HG03280 (cell line): ENCODE results near the gene EFNA2.
"Not testable (repeated sequence)": the region's sequence is repeated elsewhere in the genome, so short reads cannot be mapped to it uniquely, and the experiment has no call there.

ENCODE experiments used
- ATAC-seq: cut with Tn5 transposase; IDR thresholded peaks from one replicate; pipeline ENCODE4 v1.9.1; 2021; ENCODE audit warnings: mild to moderate bottlenecking, moderate library complexity; ENCODE audit not compliant: unreplicated experiment

The EFNA2 gene

DNA sequence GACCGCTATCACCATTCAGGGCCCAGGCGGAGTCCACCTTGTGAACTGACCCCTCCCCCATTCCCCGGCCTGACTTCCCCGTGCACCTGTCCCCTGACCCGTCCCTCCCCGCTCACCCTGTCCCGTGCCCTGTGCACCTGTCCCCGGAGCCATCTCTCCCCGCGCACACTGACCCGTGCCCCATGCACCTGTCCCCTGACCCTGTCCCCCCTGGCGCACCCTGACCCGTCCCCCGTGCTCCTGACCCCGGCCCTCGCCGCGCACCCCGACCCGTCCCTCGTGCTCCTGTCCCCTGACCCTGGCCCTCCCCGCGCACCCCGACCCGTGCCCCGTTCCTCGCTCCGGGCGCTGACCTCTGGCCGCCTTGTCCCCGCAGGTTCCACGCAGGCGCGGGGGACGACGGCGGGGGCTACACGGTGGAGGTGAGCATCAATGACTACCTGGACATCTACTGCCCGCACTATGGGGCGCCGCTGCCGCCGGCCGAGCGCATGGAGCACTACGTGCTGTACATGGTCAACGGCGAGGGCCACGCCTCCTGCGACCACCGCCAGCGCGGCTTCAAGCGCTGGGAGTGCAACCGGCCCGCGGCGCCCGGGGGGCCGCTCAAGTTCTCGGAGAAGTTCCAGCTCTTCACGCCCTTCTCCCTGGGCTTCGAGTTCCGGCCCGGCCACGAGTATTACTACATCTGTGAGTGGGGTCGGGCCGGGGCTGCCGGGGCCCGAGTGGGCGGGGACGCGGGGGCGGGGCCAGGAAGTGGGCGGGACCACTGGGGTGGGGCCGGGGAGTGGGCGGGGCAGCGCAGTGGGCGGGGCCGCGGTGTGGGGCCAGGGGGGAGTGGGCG lies 9.7 kb downstream of the EFNA2 start:
- ATAC-seq, result no peak

DNA sequence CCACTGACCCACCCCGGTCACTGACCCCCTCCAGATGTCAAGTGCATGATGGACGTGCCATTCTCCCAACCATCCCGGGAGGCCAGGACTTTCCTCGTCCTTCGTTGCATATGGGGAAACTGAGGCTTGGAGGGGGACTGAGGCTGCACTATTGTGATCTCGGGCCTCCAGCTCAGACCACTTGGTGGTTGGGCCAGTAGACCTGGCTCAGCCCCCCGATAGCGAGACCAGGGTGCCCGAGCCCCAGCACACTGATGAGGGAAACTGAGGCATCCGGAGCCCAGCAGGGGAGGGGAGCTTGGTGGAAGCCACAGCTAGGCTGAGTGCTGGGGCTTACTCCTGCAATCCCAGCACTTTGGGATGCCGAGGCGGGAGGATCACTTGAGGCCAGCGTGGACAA lies 10.4 kb downstream of the EFNA2 start:
- no peak for ATAC-seq

DNA sequence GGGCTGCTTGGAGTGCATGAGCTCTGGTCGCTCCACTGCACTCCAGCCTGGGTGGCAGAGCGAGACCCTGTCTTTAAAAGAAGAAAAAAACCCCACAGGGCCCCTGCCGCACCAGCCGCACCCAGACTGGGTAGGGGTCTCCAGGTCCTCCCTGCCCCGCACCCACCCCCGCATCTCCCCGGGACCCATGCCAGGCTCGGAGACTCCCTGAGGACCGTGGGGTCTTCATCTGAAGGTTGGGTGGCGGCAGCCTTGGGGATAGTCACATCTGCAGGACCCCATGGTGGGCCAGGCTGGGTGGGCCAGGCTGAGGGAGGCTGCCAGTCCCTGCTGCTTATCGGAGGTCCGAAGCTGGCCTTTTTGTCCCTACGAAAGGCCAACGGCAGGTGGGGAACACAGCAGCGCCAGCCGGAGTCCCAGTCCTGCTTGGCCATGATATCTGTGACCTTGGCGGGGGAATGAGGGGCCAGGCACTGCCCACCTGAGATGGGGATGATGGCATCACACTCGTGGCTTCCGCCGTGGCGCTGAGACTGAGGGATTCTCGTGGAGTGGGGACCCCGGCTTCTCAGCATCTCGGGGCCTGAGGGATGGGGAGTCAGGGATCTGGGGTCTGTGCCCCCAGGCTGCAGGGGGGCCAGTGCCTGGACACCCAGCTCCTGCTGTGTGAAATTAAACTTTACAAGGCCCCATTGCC lies 11.1 kb downstream of the EFNA2 start:
- ATAC-seq, result no peak

DNA sequence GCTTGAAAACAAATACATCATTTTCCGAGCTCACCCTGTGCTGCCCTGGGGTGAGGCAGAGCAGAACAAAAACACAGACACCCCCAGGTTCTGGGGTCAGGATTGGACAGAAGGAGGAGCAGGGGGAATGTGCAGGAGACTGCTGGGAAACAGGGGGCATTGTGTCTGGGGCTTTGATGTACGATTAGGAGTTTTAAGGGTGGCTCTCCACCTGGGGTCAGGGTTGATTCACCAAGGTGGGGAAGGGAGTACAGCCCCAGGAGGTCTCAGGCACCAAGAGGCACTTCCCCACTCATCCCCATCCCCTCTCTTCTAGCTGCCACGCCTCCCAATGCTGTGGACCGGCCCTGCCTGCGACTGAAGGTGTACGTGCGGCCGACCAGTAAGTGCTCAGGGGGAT lies 12.6 kb downstream of the EFNA2 start:
- ATAC-seq, result no peak

DNA sequence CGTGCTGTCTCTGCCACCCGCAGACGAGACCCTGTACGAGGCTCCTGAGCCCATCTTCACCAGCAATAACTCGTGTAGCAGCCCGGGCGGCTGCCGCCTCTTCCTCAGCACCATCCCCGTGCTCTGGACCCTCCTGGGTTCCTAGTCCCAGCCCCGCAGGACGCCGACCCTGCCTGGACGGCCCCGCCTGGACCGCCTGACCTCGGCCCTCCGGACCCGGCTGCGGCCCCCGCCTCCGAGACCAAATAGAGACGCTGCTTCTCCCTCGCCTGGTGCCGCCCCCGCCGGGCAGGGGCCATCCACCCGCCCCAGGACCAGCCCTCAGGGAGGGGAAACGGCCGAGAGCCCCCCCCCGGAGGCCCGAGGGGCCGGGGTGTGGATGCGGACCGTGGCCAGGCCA lies 14.1 kb downstream of the EFNA2 start:
- no peak for ATAC-seq

DNA sequence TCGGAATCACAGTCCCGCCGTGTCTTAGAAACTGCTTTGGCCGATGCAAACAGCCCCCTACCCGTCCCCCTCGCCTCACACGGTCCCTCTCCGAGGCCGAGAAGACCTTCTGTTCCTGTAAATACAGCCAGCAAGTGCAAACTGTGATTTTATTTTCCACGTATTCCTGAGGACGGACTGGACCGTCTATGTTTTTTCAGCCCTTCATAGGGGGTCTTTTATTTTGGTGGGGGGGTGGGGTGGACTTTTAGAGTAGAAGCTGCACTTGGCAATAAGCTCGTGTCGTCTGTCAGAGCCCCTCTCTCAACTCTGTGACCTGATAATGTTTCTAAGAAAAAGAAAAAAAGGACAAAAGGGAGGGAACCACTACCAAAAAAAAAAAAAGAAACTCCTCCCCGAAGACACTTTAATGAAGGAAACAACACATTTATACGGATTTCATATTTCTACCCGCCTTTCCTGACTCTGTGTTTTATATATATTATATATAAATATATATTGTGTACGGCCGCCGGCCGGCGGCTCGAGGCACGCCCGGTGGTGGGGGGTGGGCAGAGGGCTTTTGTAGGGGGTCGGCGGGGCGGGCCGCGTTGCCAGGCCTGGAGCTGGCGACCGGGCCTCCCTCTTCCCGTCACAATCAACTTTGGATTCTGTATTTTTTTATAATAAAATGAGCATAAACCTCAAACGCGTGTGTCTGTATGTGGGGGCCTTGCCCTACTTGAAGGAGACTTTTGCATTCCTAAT lies 15.2 kb downstream of the EFNA2 start:
- ATAC-seq, result no peak

DNA sequence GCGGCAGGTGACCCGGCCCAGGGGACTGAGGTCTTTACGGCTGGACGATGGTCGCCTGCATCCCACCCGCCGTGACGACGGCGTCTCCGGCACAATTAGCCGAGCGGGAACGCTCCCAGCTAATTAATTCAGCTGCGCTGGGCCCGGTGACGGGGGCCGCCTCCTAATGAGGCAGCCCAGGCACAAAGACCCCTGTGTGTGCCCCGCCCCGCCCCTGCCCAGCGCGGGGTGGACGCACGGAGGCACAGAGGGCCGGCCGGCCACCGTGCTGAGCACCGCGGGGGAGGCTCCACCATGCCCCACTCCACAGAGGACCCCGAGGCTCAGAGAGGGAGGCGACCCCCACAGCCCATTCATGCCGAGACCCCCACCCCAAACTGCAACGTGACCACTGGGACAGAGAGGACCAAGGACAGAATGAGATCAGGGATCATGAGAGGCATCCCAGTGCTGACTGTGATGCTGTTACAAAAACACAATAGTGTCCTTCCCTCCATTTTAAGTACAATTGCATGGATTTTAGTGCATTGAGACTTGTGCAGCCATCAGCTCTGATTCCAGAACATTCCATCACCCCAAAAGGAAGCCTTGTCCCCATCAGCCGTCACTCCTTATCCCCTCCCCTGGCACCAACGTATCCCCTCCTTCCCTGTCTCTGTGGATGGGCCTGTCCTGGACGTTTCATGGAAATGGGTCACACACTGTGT lies 17.0 kb downstream of the EFNA2 start:
- ATAC-seq, result no peak

DNA sequence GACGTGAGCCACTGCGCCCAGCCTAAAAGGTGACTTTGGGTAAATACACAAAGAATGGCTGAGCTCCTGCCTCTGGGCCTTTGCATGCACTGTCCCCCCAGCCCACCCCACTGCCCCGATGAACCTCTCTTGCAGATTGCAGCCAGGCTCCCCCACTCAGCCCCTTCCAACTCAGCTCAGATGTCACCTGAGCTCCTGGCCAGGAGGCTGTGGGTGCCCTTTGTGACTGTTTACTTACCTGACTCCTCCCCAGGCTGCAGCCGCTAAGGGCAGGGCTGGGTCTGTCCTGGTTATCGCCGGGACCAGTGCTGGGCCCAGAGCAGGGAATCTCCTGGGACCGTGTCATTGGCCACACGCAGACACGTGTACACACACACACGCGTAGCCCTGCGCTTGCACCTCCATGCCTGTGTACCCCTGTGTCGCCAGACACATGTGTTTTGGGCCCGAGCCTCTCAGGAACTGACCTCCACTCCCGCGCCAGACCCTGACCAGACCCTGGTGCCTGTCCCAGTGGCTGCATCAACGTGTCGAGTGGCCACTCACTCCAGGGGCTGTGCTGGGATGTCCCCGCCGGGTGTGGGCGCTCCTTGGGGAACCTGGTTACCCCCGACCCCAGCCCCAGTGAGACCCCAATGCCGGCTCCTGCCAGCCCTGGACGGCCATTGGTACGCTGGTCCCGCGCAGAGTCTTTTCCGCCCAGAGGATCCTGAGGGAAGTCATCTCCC lies 18.7 kb downstream of the EFNA2 start:
- ATAC-seq, result no peak

DNA sequence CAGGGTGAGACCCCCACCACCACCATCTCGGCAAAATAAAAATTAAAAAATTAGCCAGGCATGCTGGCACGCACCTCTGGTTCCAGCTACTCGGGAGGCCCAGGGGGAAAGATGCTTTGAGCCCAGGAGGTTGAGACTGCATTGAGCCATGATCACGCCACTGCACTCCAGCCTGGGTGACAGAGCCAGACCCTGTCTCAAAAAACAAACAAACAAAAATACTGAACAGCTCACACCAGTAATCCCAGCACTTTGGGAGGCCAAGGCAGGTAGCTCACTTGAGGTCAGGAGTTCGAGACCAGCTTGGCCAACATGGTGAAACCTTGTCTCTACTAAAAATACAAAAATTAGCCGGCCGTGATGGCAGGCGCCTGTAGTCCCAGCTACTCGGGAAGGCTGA lies 19.7 kb downstream of the EFNA2 start:
- not testable (repeated sequence) for ATAC-seq

DNA sequence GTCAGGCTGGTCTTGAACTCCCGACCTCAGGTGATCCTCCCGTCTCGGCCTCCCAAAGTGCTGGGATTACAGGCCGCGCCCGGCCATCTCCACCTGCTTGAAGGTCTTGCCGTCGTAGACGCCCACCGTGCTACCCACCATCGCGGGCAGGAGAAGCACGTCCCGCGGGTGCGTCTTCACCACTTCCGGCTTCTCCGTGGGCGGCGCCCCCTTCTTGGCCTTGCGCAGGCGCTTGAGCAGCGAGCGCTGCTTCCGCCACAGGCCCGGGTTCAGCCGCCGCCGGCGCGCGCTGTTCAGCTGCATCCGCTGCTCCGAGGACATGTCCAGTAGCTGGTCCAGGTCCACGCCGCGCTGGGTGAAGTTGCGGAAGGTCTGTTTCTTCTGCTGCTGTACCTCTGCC lies 21.6 kb downstream of the EFNA2 start:
- no peak for ATAC-seq

DNA sequence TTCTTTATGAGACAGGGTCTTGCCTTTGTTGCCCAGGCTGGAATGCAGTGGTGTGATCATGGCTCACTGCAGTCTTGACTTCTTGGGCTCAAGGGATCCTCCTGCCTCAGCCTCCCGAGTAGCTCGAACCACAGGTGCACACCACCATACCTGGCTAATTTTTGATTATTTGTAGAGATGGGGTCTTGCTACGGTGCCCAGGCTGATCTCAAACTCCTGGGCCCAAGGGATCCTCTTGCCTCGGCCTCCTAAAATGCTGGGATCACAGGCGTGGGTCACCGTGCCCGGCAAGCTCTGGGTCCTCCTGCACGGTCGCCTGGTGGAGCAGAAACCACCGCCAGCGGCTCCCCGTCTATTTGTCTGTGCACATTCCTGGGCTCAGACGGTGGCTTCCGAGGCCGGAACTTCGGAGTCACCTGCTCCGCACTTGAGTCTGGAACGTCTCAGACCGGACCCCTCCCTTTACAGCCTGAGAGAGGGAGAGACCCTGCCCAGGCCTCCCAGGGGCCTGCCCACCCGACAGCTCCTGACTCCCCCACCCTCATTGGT lies 22.2 kb downstream of the EFNA2 start:
- ATAC-seq, result no peak

DNA sequence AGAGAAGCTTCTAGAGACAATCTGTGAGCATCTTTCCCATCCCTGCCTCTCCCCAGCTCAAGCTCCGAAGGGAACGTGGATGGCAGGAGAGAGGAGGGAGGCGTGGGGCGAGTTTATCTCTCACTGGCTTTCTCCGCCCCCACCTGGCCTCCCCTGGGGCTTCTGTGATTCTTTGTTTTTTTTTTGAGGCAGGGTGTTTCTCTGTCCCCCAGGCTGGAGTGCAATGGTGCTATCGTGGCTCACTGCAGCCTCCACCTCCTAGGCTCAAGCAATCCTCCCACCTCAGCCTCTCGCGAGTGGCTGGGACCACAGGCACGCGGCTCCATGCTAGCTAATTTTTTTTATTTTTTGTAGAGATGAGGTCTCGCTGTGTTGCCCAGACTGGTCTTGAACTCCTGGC lies 23.0 kb downstream of the EFNA2 start:
- no peak for ATAC-seq

DNA sequence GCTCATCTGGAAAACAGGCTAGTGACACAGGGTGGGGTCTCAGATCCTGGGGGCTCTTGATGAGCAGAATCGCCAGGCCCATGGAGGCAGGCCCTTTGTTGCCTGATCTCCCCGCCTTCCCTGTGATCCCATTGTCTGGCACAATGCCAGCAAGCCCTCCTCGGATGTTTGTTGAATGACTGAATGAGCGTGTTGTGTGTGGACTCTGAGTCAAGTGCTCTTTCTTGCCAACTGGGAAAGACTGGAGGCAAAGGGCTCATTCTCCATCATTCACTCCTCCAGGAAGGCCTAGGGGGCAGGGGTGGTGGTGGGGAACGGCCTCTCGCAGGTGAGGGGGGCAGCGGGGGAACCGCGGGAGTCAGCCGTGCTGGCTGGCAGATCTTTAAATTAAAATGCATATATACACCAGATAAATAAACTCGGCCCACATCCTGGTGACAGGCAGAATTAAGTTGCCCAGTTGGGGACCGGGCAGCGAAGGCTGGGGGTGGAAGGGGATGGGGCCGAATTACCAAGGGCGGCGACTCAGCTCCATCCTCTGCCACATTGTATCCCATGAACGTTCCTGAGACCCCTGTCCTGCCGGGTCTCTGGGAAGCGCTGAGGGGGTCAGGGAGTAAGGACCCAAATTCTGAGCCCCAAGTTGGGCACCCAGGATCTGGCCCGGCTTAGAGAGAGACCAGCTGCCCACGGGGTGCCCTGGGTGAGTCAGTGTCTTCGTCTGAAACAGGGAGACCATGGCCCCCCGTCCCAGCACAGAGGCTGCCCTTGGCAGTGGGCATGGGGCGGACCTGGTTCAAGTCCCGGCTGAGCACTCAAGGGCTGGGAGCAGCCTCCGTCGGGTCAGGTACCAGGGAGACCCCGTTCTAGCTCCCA lies 24.5 kb downstream of the EFNA2 start:
- ATAC-seq, result no peak

DNA sequence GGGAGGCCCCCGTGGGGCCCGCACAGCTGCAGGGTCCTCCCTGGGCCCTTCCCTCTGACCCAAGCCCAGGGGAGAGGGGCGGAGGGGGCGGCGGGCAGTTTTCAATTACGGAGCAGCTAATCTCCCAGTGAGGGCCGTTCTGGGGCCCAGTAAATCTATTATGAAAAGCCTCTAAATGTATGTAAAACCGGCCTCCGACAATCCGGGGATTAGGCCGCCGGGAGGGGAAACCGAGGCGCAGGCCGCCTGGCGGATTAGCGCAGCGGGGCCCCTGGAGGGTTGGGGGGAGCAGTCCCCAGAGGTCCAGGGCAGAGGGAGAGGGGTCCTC lies 25.1 kb downstream of the EFNA2 start:
- no peak for ATAC-seq

DNA sequence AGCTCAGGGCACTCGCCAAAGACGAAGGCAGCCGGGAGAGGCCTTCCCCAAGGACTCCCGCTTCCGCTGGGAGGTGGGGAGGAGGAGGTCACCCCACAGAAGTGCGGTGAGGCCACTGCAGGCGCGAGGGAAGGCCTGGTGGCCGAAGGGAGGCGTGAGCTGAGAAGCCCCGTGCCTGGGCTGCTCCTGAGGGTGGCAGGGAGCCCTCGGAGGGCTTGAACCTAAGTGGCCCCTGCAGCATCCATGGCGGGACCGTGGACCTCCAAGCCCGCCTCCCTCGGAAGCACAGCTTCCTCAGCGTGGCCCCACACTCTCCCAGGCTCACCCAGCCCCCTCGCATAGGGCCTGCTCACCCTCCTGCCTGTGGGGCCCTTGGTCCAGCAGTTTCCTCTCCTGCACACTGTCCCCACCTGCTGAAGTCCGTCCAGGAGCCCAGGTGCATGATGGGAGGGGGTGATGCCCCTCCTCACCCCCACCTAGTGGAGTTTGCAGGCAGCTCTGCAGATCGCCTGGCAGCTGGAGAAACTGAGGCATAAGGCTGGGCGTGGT lies 25.9 kb downstream of the EFNA2 start:
- no peak for ATAC-seq

DNA sequence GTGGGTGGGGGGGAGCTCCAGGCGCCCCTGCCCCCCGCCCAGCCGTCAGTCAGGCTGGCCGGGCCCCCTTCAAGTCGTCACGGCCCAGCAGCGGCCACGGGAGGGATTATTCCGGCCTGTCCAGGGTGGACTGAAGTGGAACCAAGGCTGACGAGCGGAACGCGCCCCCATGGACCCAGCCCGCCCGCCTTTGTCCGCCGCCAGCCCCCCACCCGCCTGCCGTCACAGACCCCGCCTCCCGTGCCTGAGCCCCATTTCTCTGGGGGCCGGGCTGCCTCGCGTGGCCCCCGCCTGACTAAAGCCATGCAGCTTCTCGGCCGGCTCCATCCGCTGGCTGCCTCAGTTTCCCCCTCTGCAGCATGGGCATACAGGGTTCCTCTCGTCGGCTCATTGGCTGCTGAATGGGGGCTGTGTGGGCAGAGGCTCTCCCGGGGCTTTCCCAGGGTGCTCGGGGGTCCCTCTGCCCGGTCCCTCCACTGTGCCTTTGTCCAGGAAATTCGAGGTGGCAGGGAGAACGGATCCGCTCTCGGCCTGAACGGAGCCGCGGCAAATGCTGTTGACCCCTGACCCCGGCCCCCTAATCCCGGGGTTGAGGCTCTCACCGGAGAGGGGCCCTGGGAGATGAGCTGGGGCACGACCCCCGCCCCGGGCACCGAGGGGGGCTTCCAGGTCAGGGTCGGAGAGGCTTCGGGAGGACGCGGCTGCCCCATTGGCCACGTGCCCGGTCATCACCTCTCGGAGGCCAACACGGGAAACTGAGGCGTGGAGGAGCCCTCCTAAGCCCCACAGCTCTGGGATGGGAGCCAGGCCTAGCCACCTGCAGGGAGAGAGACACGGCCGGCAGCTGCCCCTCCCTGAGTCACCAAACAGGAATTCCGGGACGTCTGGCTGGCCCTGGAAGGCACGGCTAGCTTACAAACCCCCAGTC lies 27.4 kb downstream of the EFNA2 start:
- no peak for ATAC-seq

DNA sequence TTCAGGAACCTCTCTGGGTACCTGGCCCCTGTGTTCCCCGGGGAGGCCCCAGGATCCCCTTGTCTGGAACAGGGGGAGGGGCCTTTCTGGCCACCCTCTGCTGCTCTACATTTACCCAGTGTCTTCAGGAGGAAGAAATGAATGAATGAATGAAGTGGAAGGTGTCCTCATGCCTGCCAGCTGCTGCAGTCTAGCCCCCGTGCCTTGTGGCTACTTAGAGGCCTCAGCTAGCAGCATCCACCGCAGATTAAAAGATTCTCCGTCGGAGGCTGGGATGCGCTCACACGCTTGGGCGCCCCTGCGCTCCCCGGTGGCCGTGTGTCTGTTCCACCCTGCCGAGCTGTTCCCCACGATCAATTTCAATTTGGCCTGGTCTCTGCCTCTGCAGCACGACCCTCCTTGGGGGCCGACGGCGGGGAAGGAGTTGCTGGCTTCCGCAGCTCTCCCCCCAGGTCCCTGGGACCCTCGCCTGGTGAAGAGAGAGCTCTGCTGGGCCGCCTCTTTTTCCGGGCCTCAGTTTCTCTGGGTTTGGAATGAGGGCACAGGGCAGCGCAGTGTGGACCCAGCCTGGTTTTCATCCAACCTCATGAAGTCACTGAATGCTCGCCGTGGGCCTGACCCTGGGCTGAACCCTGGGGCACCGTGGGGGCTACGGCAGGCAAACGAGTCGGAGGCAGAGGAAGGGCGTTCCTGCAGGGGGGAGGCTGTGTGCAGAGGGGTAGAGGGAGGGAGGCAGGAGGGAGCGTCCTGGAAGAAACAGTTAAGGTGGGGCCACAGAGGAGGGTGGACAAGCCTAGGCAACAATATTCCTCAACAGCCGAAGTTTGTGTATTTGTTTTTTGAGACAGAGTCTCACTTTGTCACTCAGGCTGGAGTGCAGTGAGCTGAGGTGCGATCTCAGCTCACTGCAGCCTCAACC lies 28.3 kb downstream of the EFNA2 start:
- ATAC-seq, result no peak
